AG09309 (cell line): Measurements from ENCODE around the gene OR5B2.
A peak's percentile ranks its signal among the peaks of the same experiment; 100 is the strongest.

Experiments
- DNase-seq: peaks from one replicate; pipeline ENCODE4 v3.0.0-alpha.2; 2010; ENCODE audit warnings: low read depth
- H3K4me3 ChIP-seq: 2 replicates; pipeline ENCODE4 v1.5.1; 2011; ENCODE audit warnings: mild to moderate bottlenecking, low read depth, low read length, moderate library complexity; ENCODE audit not compliant: control insufficient read depth
- TF ChIP-seq, protein P1 (sequence below): IDR thresholded peaks from 2 replicates; pipeline ENCODE4 v1.5.1; 2011; ENCODE audit warnings: mild to moderate bottlenecking, low read depth, low read length, inconsistent platforms; ENCODE audit not compliant: insufficient read depth, control insufficient read depth; ENCODE audit errors: missing control alignments

Gene OR5B2

DNA sequence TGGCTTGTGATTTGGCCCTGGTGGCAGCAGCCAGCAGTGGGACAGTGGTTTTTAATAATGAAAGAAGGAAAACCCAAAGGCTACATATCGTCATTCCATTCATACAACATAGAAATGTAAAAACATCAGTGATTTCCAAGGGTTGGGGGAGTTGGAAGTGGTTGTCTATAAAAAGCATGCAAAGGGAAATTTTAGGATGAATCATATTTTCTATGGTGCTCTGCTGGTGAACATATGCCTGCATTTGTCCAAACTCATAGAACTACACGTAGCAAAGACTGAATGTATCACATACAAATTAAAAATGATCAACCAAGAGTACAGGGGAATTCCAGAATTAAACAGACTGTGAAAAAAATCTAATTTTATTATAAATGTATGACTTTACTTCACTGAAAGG is 32.3 kb downstream of the OR5B2 start:
- TF ChIP-seq, protein P1, sequence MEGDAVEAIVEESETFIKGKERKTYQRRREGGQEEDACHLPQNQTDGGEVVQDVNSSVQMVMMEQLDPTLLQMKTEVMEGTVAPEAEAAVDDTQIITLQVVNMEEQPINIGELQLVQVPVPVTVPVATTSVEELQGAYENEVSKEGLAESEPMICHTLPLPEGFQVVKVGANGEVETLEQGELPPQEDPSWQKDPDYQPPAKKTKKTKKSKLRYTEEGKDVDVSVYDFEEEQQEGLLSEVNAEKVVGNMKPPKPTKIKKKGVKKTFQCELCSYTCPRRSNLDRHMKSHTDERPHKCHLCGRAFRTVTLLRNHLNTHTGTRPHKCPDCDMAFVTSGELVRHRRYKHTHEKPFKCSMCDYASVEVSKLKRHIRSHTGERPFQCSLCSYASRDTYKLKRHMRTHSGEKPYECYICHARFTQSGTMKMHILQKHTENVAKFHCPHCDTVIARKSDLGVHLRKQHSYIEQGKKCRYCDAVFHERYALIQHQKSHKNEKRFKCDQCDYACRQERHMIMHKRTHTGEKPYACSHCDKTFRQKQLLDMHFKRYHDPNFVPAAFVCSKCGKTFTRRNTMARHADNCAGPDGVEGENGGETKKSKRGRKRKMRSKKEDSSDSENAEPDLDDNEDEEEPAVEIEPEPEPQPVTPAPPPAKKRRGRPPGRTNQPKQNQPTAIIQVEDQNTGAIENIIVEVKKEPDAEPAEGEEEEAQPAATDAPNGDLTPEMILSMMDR: no peak
- no peak overlapping the region for H3K4me3 ChIP-seq
- peak; percentile 4 for DNase-seq

GRCh38 chr11:58394195-58394594 is 33.7 kb downstream of the OR5B2 start:
- DNase-seq: peak; percentile 21
- TF ChIP-seq, protein P1: no peak
- H3K4me3 ChIP-seq: no peak overlapping the region

- DNase-seq: no peak
- TF ChIP-seq, protein P1: no peak
- H3K4me3 ChIP-seq: no peak overlapping the region
Observed at GRCh38 chr11:58392746-58393145, 35.2 kb downstream of the OR5B2 start.

DNA sequence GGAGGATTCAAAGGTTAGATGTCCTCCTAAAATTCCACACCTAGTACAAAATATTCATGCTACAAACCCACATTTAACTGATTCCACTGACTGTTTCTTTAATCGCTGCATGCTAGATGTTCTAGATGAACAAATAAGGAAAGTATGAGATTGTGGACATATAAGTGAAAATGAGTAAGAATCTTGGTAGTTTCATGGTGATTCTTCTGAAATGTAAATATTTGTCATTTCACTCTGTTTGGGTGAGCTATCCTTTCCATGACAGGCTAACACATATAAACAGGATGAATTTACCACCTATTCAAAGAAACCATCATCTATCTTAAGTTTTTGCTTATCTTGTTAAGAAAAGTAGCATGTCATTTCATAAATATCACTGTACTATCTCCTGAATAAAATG is 36.0 kb downstream of the OR5B2 start:
- no peak for DNase-seq
- TF ChIP-seq, protein P1: no peak
- no peak overlapping the region for H3K4me3 ChIP-seq

GRCh38 chr11:58390551-58391063 is 37.3 kb downstream of the OR5B2 start:
- TF ChIP-seq, protein P1: no peak
- H3K4me3 ChIP-seq: no peak overlapping the region
- DNase-seq: no peak
